ENCODE data around the gene CHM.

CHM gene

DNA sequence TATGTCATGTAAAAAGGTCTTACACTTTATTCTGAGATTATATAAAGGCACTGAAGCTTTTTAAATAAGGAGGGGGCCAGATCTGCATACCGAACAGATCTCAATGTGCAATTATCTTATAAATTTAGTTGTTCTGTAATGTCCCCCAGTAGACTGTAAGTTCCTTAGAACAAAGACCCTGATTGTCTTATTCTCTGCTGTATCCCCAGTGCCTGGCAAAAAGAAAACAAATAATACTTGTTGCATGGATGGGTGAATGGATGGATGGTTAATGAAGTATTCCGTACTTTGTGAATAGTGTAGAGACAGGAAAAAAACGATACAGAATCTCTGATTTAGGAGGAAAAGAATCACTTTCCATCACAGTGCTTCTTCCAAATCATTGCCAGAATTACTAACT lies 141.5 kb downstream of the CHM start:
- DNase-seq, result no peak

DNA sequence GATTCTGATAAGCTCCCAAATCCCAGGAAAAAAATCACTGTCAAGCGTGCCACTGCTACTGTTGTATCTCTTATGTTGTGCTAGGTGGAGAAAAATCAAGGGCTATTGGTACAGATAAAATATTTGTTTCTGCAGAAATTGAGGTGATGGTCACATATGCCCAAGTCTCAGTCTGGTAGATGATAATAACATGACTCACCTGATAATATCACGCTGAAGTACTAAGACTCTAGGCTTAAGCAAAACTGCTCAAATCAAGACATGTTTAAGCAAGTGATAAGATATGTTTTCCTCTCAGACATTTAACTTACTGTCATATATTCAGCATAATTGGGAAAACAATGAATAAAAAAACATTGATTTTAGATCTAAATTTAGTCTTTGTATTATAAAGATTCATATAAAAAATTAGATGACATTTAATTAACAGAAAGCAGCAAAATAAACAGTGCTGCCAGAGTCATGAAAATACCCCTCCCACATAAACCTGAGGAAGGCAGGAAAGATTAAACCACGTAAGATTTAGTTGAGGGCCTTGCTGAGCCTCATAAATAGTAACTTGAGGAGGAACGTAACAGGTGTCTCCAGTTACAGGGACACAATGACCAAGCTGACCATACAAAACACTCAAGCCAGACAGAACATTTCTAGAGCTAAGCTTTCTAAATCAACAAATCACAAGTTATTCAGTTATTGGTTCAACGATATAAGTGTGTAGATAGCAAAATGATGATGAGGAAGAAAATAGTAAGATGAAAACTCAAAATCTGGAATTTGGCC lies 143.5 kb downstream of the CHM start:
- DNase-seq, result no peak

DNA sequence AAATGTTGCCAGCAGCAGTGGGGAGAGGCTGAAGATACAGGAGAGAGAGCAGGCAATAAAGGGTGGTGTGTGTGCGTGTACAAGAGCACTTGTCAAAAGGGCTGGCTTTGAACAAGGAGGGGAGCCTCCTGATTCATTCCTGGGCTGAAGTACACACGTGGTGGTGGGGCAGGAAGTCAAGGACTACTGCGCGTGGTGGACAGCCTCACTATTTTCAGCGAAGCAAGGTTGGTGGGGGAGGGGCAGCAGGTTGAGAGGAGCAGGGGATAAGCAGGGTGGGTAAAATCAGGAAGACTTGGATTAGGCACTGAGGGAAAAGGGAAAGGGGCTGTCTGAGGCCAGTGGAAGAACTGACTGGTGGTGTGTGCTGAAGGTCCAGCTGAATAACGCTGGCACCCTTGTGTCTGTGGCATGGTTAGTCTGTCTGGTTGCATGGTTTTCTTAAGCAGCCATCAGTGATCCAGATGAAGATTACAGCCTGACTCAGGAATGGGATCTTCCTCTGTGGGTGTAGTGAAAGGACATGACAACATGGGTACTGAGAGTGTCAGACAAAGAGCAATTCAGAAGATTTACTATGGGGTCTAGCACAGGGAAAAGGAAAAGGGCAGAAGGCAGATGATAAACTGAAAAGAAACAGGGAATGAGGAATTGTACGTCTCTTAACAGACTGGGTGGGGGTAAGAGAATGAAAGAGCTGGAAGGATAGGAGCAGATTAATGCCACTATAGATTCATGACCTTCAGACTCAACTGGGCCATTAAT lies 149.8 kb downstream of the CHM start:
- no peak for DNase-seq

DNA sequence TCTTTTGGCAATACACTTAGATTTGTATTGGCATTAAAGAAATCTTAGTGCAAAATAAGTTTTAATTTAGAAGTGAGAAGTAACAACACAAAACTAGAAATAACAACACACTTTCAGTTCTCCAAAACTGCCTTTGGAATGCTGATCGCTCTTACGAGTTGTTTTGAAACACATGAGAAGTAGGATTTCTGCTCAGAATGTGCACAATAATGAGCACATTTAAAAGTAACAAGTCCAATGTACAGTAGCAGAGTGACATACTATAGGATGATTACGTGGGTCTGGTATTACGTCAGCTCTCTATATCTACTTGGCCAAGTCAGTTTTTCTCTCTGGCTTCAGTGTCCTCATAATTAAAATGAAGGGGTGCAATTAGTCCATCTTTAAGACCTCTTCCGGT lies 164.8 kb downstream of the CHM start:
- DNase-seq, result no peak

DNA sequence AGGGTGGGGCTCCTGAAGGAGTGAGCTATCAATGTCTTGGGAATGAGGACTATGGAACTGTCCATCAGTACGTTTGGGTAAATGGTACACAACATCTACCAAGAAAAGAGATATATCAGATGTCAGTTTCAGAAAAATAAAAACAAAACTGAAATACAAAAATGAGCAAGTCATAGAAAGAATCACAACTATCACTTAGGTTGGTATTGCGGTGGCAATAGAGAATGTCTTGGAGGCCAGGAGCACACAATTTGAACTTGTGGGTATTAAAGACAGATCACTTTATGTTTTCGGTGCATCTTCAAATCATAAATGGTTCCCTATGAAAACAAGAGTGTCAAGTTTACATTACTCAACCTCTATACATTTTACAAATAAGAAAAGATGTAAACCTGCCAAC lies 176.8 kb downstream of the CHM start:
- DNase-seq, result no peak

DNA sequence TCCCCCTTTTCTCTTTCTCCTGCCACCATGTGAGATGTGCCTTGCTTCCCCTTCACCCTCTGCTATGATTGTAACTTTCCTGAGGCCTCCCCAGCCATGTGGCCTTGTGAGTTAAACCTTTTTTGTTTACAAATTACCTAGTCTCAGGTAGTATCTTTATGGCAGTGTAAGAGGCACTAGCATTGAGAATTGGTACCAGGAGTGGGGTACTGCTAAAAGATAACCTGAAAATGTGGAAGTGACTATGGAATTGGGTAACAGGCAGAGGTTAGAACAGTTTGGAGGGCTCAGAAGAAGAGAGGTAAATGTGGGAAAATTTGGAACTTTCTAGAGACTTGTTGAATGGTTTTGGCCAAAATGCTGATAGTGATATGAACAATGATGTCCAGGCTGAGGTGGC lies 182.0 kb downstream of the CHM start:
- DNase-seq, result no peak

DNA sequence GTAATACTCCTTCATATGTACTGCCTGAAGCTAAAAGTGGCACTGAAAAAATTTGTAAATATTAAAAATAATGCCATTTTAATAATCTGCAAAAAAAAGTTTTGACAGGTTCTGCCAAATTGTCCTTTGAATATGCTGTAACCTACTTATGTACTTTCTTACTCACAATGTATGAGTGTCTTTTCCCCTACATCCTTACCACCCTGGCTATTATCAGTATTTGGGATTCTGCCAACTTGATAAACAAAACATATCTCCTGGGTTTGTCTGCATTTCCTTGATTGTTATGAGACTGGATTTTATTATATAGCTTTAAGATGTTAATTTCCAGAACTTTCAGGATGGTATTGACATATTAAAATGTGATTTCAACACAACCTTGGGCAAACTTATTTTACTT lies 187.9 kb downstream of the CHM start:
- no peak for DNase-seq

DNA sequence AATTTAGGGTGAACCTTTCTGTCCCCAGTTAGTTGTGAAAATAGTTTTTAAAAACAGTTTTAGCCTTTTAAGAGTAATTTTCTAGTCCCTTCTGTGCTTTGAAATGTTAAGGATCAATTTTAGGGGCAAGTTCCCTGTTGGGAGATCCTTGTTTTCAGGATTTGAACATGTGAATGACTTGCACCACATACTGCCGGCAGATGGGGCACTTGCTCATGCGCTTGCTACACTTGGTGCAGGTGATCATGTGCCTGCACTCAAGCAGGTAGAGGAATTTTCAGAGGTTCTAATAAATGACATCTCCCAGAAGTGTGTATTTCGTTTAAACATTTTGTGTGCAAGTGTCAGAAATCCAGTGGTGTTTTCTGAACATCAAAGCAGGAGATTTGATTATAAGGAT lies 195.9 kb downstream of the CHM start:
- peak in 1 of 5 donors; percentile 4 for DNase-seq

DNA sequence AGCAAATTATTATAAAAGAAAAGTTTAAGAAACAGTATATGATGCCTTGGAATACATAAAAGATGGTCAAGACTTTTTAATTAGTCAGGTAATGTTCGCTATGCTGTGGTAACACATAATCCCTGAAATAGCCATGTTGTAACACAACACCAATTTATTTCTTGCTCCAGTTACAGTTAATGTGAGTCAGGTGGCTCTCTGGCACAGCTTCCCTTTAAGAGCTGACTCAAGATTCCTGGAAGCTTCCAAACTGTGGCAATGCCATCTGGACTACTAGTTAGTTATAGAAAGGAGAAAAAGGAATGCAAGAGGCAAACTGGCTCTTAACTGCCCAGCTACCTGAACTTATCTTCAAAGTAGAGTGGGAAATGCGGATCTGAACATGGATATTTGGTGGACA lies 210.5 kb downstream of the CHM start:
- no peak for DNase-seq

DNA sequence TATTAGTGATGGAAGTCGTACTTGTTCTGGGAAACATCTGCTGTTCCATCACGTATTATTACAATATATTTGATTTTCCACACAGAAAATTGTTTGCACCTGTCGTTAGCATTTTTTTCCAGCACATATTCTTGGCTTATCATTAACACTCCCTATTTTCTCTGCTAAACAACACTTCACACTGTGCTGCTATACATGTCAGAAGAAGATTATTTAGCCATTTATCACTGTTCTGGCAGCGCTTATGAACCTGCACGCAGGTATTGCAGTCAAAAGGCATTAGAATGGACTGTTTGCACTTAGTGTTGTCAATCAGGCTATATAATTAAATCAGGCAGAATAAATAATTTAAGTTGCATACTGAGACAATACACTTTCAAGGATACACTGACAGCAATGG lies 218.6 kb downstream of the CHM start:
- DNase-seq, result no peak

DNA sequence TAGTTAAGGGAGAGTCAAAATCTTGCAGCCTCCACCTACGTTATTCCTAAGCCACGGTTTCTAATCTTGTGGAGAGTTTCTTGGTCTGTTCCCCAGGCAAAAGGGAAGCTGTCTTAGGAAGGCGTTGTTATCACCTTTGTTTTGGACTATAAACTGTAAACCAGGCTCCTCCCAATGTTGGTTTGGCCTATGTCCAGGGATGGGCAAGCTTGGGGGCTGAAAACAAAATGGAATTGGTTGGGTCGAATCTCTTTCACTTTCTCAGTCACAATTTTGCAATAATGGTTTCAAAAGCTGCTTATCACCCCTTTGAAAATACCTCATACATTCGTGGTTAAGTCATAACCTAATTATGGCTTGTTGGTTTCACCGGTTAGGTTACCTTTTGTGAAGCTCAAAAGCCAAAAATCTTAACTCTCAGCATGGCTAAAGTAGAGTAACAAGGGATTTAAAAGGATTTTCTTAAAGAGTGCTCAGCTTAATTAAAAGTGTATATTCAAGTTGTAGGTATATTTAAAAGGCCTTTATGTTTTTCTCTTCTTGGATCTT lies 232.1 kb downstream of the CHM start:
- DNase-seq, result no peak
